Inflammatory macrophage treated with lipopolysaccharide for 1 hour (primary cell): Measurements from ENCODE around the gene PDE9A.
A peak's percentile ranks its signal among the peaks of the same experiment; 100 is the strongest.
"Not testable (repeated sequence)": the region's sequence is repeated elsewhere in the genome, so short reads cannot be mapped to it uniquely, and the experiment has no call there.

Source experiments
- DNase-seq, 2 donors: peaks; one replicate each; pipeline ENCODE4 v3.0.0-alpha.2; 2020 to 2022

The PDE9A gene

GRCh38 chr21:42779431-42779861 lies 126.0 kb downstream of the PDE9A start:
- DNase-seq, result no peak

DNA sequence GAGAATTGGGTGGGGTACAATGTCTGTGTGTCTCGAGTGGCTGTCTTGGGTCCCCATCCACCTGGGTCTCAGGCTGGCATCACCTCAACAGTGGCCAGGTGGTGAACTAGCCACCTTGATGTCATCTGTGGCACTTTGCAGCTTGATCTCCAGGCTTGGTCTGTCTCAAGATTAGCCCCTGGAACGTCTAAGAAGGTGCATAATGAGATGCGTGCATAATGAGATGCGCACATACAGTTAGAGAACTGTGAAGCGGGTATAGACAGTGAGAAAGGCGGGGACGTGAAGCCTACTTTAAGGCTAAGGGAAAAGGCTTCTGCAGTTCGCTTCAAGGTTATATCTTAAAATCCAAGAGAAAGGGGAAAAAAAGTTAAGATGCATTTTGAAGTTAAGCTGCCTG lies 127.2 kb downstream of the PDE9A start:
- no peak for DNase-seq

- DNase-seq, result no peak
Observed at GRCh38 chr21:42781150-42781970, 127.9 kb downstream of the PDE9A start.

DNA sequence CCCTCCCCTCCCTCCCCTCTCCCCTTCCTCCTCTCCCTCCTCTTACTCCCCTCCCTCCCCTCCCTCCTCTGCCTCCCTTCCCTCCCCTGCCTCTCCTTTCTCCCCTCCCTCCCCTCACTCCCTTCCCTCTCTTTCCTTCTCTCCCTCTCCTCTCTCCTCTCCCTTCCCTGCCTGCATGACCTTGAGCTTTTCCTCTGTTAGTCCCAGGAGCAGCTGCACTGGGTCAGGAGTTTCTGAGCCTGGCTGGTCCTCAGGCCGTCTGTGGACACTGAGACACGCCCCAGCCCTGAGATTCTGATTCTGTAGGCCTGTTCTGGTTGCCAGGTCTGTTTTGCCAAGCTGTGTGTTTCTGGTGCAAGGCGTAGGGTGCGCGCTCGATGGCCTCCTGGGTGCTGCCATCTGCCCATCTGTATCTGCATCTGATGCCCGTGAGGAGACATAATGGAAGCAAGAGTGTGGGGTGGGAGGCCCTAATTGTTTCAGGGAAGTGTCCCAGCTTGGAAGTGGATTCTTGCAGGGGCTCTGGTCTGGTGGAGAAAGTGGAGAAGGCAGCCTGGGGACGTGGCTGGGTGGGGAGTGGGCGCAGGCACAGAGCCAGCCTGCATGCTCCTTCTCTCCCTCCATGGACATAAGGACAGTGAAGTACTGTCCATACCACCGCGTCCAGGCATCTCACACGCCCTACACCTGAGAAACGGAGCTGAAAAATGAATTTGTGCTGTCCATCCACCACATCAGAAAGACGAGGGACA lies 128.7 kb downstream of the PDE9A start:
- DNase-seq, result no peak

- no peak for DNase-seq
Observed at GRCh38 chr21:42782723-42783242, 129.4 kb downstream of the PDE9A start.

DNA sequence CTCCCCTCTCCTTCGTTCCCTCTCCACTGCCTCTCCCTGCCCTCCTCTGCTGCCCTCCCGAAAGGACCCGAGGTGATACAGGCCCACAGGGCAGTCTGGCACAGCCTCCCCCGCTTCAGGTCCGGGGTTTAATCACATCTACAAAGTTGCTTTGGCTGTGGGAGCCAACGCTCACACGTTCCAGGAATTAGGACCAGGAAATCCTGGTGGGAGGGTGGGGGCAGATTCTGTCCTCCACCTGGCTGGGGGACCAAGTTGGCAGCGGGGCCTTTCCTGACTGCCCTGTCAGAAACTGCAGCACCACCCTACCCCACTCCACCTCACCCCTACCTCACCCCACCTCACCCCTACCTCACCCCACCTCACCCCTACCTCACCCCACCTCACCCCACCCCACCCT lies 130.9 kb downstream of the PDE9A start:
- no peak for DNase-seq

GRCh38 chr21:42784896-42785451 lies 131.6 kb downstream of the PDE9A start:
- no peak for DNase-seq

DNA sequence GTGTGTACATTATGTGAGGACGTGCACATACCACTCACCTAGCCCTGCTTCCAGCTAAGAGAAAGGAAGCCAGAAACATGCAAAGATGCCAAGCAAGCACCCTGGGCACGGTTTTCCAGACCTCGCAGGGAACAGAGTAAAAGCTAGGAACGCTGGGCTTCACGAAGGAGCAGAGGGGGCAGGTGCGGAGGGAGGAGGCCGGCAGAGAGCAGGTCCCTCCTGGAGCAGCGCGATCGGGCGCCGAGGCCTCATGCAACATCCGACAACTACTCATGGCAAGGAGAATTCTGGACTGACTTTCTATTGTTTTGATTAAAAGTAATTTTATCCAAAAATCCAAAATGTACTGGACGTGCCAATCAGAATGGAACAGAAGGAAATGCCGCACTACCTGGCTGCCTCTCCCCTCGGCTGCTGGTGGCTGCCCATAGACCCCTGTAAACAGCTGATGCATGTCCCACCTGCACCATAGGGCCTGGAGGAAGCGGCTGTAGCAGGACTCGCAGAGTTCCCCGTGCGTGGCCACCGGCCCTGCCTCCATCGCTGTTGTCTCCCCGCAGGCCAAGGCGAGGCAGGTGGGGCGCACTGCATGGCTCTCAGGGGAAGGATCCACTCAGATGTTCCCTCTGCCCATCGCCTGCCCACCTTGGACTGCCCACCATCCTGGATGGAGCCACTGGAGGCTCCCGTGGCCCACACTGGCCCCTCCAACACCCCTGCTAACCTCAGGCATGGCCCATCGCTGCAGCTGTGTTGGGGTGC lies 132.4 kb downstream of the PDE9A start:
- DNase-seq, result no peak

- DNase-seq, result no peak
Observed at GRCh38 chr21:42786884-42787283, 133.5 kb downstream of the PDE9A start.

DNA sequence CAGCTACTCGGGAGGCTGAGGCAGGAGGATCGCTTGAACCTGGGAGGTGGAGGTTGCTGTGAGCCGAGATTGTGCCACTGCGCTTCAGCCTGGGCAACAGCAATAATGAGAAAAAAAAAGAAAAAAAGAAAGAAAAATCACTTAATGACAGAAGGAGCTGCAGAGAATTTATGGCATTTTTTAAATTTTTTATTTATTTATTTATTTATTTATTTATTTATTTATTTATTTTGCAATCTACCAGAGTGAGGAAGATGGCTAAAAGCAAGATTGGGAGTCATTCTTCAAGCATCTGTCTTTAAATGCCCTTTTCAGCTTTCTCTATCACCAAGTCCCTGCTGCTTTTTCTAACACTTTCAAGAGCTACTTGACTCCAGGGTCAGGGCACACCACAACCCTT lies 134.2 kb downstream of the PDE9A start:
- no peak for DNase-seq

DNA sequence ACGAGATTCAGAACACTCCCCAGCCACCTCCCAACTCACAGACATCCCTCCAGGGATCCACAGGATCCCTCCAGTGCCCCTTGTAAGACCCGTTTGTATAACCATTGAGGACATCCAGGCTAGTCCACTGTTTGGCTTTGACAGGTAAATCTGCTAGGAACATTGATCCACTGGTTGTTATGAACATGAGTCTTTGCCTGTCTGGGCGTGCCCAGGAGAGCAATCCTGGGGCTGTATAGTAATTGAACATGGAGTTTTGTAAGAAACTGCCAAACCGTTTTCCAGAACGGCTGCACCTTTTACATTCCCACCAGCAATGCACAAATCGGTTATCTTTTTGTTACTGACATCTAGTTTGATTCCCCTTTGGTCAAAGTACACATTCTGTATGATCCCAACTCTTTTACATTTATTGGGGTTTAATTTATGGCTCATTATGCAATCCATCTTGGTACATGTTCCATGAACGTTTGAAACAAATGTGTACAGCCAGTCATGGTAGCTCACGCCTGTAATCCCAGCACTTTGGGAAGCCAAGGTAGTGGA lies 137.2 kb downstream of the PDE9A start:
- no peak for DNase-seq

DNA sequence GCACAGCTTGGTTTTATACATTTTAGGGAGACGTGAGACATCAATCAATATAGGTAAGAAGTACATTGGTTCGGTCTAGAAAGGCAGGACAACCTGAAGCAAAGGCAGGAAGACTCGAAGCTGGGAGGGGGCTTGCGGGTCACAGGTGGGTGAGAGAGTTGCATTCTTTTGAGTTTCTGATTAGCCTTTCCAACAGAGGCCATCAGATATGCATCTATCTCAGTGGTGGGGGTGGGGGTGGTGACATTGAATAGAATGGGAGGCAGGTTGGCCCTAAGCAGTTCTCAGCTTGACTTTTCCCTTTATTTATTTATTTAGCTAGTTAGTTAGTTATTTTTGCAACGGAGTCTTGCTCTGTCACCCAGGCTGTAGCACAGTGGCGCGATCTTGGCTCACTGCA lies 140.4 kb downstream of the PDE9A start:
- DNase-seq, result no peak

DNA sequence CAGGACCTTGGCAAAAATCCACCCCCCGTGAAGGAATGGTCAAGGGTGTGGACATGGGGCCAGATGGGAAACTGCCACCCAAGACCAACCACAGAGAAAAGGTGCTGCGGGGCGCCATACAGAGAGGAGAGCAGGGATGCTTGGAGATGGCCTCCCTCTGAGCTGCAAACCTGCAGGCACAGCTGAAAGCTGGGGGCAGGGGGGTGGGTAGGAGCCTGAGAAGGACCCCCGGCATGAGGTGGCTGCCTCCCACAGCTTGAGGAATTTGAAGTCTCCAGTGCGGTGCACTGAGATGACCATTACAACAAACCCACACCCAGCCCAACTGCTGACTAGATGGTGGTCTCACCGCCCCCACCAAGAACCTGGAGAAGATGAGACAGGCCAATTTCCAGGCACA lies 141.1 kb downstream of the PDE9A start:
- no peak for DNase-seq

GRCh38 chr21:42796327-42797062 lies 143.1 kb downstream of the PDE9A start:
- no peak for DNase-seq

- DNase-seq, result no peak
Observed at GRCh38 chr21:42797522-42797921, 144.1 kb downstream of the PDE9A start.

- DNase-seq, result no peak
Observed at GRCh38 chr21:42798106-42798505, 144.7 kb downstream of the PDE9A start.

DNA sequence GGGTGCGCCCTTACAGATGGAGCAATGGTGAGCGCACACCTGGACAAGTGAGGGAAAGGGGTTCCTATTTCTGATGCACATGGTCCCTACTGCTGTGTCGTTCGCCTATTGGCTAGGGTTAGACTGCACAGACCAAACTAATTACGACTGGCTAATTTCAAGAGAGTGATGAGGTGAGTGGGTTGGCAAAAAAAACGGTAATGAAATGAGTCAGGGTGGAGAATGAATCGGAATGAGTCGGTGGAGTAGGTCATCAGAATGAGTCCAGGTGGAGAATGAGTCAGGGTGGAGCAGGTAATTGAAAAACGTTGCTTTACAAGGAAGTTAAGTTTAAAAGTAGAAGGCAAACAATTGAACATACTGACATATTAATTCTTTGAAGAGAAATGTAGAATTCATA lies 146.1 kb downstream of the PDE9A start:
- no peak for DNase-seq

GRCh38 chr21:42799948-42800347 lies 146.5 kb downstream of the PDE9A start:
- DNase-seq, result no peak

DNA sequence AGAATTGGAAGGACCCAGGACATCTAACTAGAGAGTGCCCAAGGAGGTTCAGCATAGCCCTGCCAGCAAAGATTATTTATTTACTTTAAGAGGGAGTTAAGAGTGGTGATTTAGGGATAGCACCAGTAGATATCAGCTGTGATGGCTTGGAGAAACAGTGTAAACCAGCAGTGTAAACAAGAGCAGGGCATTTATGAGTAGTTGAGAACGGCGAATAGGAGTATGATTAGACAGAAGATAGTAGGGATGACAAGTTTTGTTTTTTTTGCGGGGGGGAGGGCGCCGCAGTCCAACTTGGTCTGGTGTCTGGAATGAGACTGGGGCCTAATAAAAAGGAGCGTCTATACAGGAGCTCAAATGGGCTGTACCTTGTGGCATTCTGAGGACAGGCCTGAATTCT lies 148.2 kb downstream of the PDE9A start:
- DNase-seq, result not testable (repeated sequence)

DNA sequence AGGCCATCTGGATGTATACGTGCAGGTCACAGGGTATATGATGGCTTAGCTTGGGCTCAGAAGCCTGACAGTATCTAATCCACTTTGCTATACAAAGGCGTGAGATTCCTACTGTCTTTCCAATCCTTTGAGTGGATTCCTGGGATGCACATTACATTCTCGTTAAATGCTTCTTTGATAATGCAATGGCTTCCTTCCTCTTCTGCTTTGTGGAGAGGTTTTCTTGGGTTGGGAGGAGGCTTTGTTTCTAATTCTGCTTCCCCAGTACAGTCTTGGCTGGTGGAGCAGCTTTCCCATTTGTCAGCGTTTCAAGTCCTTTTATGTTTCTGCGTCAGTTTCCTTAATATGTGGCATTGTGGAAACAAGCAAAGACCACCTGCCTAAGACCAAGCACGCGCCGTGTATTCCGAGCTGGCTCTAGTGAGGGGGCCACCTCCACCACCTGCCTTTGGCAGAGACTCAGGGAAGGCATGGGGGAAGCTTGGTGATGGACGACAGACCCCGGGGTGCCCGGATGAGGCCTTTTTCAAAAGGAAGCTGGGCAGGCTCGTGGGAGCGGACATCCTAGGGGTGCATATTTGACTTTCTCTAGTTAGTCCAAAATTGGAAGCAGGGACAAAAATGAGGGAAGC lies 153.2 kb downstream of the PDE9A start:
- peak in 1 of 2 donors; percentile 27 for DNase-seq

DNA sequence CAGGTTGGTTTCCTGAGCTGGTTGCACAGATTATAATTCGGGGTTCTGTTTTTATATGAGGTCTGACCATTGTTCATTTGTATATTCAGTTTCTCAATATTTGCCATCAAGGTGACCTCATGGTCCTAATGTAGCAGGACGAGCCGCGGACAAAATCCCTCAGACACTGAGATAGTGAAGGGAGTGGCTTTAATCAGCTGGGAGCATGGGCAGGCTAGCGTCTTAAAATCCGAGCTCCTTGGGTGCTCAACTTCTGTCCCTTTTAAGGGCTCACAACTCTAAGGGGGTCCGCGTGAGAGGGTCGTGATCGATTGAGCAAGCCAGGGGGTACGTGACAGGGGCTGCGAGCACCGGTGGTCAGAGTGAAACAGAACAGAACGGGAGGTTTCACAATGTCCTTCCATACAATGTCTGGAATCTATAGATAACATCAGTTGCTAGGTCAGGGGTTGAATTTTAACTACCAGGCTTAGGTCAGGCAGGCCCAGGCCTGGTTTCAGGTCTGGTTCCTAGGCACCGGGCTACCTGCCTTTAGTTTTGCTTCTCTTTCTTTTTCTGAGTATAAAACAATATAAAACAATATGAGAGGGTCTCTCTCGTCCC lies 154.0 kb downstream of the PDE9A start:
- DNase-seq, result not testable (repeated sequence)
